Neural progenitor cell (in vitro differentiated cells): ENCODE results near the gene AAMP.

Experiments used
- EZH2 ChIP-seq: fragments of 200-600 bp; sonication (generic); IDR thresholded peaks from 2 replicates; pipeline ENCODE4 v1.6.1; 2017; ENCODE audit warnings: antibody characterized with exemption, mild to moderate bottlenecking, moderate library complexity
- TF ChIP-seq, protein P1 (sequence below): fragments of 200-600 bp; sonication (generic); IDR thresholded peaks from 2 replicates; pipeline ENCODE4 v1.5.1; 2017; ENCODE audit warnings: antibody characterized with exemption, mild to moderate bottlenecking

DNA sequence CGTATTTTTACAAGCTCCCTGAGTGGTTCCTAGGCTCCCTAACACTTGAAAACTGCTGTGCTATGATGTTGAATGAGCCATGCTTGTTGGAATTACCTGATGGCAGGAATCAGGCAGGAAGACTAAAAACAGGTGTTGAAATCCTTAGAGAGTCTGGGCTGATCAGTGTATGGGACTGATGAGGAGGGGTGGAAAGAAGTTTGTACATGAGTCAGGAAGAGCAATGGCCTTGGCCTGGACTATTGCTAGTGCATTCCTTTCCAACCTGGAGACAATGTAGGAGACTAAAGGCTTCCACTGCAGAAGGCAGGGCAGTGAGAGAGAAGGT, 47.3 kb upstream of the AAMP start:
- TF ChIP-seq, protein P1, sequence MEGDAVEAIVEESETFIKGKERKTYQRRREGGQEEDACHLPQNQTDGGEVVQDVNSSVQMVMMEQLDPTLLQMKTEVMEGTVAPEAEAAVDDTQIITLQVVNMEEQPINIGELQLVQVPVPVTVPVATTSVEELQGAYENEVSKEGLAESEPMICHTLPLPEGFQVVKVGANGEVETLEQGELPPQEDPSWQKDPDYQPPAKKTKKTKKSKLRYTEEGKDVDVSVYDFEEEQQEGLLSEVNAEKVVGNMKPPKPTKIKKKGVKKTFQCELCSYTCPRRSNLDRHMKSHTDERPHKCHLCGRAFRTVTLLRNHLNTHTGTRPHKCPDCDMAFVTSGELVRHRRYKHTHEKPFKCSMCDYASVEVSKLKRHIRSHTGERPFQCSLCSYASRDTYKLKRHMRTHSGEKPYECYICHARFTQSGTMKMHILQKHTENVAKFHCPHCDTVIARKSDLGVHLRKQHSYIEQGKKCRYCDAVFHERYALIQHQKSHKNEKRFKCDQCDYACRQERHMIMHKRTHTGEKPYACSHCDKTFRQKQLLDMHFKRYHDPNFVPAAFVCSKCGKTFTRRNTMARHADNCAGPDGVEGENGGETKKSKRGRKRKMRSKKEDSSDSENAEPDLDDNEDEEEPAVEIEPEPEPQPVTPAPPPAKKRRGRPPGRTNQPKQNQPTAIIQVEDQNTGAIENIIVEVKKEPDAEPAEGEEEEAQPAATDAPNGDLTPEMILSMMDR: no peak
- no peak for TF ChIP-seq EZH2
